HG03108 (cell line): ENCODE data around the gene PLP1.
"Not testable (repeated sequence)": the region's sequence is repeated elsewhere in the genome, so short reads cannot be mapped to it uniquely, and the experiment has no call there.

ENCODE experiments used
- ATAC-seq: cut with Tn5 transposase; IDR thresholded peaks from one replicate; pipeline ENCODE4 v1.9.1; 2021; ENCODE audit warnings: moderate library complexity; ENCODE audit not compliant: unreplicated experiment

Gene PLP1

GRCh38 chrX:103780336-103781061, 3.9 kb downstream of the PLP1 start:
- ATAC-seq = no peak

- no peak for ATAC-seq
Observed at GRCh38 chrX:103781062-103781402, 4.4 kb downstream of the PLP1 start.

DNA sequence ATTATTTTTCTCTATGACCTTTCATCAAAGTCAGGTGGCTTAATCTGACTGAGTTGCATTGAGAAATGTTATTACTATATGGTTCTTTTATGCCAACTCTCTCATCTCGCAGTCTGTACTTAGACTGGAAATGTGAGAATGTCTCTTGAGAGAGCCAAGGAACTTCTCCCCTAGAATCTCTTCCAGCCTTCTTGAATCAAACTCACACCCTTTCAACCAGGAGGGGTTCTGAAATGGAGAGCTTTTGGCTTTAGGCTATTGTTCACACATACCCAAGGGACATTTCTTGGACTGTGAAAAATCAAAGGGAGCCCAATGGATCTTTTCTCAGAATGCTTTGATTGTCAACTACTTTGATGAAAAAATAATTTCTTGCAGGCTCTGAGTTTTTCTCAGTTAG, 5.1 kb downstream of the PLP1 start:
- ATAC-seq = no peak

GRCh38 chrX:103782640-103783039, 6.0 kb downstream of the PLP1 start:
- no peak for ATAC-seq

GRCh38 chrX:103783196-103783595, 6.6 kb downstream of the PLP1 start:
- ATAC-seq = no peak

DNA sequence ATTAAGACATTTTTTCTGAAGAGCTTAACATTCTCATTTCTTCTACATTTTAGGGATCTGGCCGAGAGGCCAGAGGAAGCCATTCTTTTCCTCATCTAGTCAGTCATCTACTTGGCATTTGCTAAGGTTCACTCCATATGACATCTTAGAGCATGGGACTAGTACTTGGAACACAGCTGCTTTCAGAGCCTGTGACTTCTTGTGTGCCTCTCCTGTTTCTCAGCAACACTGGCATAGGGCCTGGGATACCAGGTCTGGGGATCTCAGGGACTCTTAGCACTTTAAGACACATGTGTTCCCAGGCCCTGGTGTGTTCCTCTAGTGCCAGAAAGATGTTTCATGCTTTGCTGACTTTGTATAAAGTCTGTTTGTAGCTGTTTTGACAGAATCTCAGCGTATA, 7.3 kb downstream of the PLP1 start:
- ATAC-seq = no peak

DNA sequence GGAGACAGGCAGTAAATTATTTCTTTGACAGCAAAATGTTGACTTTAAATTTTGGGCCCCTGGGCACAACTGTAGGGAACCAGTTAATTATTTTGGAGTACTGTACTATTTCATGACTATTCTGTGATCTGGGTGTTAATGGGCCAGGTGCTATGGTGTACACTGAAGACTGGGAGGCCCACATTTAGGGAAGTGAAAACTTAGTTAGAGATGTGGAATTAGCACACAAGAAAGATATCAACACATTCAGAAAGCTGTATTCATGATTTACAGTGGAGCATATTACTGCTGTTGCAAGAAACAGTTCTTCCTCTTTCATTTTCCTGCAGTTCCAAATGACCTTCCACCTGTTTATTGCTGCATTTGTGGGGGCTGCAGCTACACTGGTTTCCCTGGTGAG, 12.4 kb downstream of the PLP1 start:
- no peak for ATAC-seq

GRCh38 chrX:103791228-103791627, 14.6 kb downstream of the PLP1 start:
- ATAC-seq = no peak

GRCh38 chrX:103791826-103792485, 15.3 kb downstream of the PLP1 start:
- no peak for ATAC-seq

DNA sequence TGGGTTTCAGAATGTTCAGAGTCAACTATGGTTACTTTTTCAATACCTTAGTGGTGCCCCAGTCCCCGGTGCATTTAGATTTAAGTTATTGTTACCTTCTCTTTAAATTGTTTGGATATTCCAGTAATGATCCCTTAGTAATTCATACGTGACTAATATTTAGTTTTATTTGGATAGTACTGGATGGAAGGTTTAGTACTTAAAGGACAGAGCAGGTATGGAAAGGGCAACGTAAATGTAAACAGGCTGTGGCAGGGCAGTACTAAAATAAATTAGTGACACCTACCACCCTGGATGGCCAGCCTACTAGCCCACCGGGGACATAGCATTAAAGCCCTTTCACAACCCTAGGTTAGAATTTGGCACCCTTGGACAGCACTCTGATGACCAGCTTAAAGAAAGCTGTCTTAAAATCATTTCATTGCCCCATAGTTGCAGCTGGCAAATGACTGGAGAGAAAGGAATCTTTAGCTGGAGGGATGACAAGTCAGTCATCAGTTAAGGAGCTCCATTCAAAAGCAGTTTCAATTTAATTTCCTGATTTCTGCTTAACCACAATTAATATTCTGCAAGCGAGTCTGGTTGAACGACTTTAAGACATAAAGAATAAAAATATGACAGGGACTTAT, 16.4 kb downstream of the PLP1 start:
- ATAC-seq = no peak

- no peak for ATAC-seq
Observed at GRCh38 chrX:103793545-103793940, 16.9 kb downstream of the PLP1 start.

DNA sequence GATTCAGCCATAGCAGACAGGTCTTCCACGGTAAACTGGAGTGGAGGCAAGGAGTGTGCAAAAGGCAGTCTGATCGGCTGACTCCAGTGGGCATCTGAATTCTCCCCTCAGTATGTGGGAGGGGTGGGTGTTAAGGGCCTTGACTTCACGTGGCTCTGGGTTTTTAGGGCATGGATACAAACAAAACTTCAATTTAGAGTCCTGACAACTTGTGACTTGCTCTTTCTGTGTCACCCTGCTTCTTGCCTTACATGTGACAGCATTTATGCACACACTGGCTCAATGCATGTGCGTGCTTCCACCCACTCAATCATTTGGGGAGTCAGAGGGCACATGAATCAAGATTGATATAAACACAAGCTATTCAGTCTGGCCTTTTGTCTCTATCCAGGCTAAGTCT, 17.5 kb downstream of the PLP1 start:
- ATAC-seq = no peak

- ATAC-seq = no peak
Observed at GRCh38 chrX:103797691-103798090, 21.1 kb downstream of the PLP1 start.

DNA sequence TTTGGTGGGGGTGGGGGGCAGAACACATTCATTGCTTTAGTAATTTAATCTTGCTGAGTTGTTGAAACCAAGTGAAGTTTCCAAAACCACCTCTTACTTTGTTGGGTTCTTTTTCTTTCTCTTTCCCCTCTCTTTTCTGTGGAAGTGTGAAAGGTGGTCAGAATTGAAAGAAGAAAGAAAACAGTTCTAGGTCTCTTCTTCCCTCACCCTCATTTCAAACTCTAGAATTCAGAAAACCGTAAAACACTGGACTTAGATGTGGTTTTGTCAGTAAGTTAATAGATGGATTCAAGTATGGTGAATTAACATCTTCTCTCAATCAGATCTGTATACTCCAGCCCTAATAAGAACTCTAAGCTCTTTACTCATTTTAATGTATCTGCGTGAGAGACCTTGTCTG, 23.7 kb downstream of the PLP1 start:
- no peak for ATAC-seq

DNA sequence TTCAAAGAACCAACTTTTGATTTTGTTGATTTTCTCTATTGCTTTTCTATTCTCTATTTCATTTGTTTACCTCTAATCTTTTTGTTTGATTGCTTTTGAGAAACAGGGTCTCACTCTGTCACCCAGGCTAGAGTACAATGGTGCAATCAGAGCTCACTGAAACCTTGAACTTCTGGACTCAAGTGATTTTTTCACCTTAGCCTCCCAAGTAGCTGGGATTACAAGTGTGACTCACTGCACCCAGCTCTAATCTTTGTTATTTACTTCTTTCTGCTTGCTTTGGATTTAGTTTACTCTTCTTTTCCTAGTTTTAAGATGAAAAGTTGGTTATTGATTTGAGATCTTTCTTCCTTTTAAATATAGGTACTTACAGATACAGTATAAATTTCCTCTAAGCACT, 29.2 kb downstream of the PLP1 start:
- ATAC-seq = no peak

DNA sequence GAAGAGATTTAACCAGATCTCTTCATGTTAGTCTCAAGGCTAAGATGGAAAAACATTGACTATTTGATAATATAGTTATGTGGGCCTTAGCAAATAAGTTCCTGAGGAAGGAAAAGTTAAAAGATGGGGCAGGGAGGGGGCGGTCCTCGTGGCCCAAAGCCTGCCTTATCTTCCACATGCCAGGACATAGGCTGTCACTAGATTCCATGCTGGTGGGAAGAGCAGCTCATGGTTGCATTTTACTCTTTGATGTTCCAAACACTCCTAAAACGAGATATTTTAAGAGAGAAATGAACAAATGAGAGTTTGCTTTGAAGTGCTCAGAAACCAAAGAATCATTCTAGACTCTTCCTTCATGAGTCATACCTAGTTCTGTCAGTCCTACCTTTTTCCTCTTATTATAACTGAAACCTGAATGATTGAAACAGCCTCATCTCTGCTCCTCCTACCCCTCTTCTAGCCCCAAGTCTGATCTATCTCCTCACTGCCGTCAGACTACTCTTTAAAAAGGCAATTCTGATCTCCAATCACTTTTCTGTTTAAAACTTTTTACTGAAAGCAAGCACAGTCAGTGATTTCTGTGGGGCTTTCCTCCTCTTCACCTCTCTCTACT, 30.3 kb downstream of the PLP1 start:
- ATAC-seq = no peak

- no peak for ATAC-seq
Observed at GRCh38 chrX:103811858-103812257, 35.2 kb downstream of the PLP1 start.

GRCh38 chrX:103817101-103817500, 40.5 kb downstream of the PLP1 start:
- not testable (repeated sequence) for ATAC-seq

DNA sequence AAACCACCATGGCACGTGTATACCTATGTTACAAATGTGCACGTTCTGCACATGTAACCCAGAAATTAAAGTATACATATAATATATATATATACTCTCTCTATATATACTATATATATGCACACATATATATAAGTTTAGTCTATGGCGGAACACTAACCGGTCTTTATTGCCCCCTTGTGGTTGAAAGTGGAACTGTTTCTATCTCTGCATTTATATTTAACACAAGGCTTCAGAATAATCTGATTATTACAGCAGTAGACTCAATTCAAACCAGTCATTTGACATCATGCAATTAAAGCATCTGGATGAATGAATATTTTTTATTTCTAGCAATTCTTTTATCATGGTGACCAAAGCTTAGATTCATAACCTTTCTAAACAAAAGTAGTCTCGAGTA, 40.9 kb downstream of the PLP1 start:
- ATAC-seq = no peak

DNA sequence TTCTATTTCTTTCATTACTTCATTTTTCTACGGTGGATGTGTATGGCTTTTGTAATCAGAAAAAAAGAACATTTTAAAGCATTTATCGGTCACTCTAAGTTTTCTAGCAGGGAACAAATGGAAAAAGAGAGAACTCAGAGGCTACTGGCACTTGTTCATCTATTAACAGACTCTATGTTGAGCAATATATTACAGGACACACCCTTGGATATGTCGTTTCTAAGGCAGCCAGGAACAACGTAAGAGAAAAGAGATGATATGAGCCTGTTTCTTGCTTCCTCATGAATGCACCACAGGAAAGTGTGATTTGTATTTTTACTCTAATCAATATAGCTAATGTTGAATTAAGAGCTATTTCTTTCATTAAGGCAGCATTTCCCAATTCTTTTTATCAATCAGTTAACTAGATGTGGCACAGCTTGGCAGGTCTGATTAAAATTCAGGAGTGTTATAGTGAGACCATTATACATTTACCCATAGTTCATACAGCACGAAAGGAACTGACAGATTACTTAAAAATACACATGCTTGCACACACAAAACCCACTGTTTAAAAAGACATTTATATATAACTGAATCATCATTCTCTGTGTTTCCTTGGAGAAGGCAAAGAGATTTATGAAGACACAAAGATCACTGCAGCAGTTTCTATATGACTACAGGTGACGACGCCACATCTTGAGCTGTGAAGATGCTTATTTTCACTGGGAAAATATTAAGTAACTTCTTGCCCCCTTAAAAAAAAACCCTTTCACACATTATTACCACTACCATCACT, 42.4 kb downstream of the PLP1 start:
- ATAC-seq = no peak

GRCh38 chrX:103820802-103821201, 44.2 kb downstream of the PLP1 start:
- ATAC-seq = not testable (repeated sequence)
